ENCODE data around the gene MECR. TPM values are rescaled to one million over a fixed set of nuclear protein-coding genes. Genes with fewer than 3 reads are reported as not detected.

Gene MECR
- total RNA-seq, 1 donor, result 23.5 TPM

DNA sequence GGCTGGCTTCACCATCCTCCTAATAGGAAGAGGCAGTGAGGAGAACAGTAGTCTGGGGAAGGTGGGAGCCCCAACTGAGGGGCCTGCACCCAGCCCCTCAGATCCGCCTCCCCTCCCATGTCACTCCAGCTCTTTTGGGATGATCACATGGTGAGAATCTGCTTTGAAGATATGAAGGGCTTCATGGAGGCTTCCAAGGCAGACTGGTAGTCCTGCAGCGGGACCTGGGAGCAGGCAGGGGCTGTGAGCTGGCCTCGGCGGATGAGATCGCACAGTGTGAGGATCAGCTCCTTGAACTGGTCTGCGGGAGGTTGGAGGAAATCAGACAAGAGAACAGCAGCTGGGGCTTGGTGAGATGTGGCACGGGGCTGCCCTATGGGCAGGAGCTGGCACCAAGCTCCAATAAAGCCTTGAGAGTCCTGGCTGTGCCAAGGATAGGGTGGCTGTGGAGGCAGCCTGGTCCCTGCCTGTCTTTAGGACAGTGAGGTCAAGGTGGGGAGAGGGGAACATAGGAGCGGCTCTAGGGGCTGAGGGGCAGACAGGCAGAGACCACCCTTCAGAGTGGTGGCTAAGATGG is 36.8 kb downstream of the MECR start:
- H3K27ac ChIP-seq (ENCODE audit: low read depth, low read length), result no peak overlapping the region
- peaks cover 19% of the 10 kb centered on the region for H3K36me3 ChIP-seq (ENCODE audit: insufficient read depth, low read length)
- DNase-seq (ENCODE audit: insufficient read length, low spot score, missing footprints), result no peak
- no peak overlapping the region for H2AFZ ChIP-seq (ENCODE audit: low read length)
- no peak overlapping the region for H3K4me2 ChIP-seq (ENCODE audit: insufficient read depth, low read length)
- H3K79me2 ChIP-seq (ENCODE audit: insufficient read depth, low read length), result no peaks in the 10 kb centered on the region
- no peaks in the 10 kb centered on the region for H4K20me1 ChIP-seq (ENCODE audit: insufficient read depth, low read length)
- no peak overlapping the region for H3K4me3 ChIP-seq (ENCODE audit: insufficient read depth, low read length)
- no peaks in the 10 kb centered on the region for H3K27me3 ChIP-seq (ENCODE audit: insufficient read depth, low read length)
- H3K9me3 ChIP-seq (ENCODE audit: low read depth, low read length), result no peaks in the 10 kb centered on the region
- peaks cover 18% of the 10 kb centered on the region for H3K4me1 ChIP-seq (ENCODE audit: insufficient read depth, low read length)
- TF ChIP-seq, protein P1, sequence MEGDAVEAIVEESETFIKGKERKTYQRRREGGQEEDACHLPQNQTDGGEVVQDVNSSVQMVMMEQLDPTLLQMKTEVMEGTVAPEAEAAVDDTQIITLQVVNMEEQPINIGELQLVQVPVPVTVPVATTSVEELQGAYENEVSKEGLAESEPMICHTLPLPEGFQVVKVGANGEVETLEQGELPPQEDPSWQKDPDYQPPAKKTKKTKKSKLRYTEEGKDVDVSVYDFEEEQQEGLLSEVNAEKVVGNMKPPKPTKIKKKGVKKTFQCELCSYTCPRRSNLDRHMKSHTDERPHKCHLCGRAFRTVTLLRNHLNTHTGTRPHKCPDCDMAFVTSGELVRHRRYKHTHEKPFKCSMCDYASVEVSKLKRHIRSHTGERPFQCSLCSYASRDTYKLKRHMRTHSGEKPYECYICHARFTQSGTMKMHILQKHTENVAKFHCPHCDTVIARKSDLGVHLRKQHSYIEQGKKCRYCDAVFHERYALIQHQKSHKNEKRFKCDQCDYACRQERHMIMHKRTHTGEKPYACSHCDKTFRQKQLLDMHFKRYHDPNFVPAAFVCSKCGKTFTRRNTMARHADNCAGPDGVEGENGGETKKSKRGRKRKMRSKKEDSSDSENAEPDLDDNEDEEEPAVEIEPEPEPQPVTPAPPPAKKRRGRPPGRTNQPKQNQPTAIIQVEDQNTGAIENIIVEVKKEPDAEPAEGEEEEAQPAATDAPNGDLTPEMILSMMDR (IDR thresholded peaks at IDR 0.05; ENCODE audit: extremely low read depth, low read depth, low read length), result no peak

DNA sequence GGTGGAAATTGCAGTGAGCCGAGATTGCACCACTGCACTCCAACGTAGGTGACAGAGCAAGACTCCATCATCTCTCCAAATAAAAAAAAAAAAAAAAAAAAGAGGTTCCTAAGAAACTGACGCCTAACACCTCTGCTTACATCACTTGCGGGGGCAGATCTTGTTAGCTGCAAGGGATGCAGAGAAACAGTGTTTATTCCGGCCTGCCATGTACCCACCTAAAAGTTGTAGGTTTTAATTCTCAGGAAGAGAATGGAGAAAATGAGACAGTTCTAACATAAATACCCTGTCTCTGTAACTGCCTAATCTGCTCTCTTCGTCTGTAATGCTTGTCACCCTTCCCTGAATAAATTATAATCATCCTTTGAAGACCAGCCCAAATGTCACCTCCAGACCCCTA is 40.0 kb downstream of the MECR start:
- H3K4me1 ChIP-seq (ENCODE audit: insufficient read depth, low read length), result peaks cover under 1% of the 10 kb centered on the region
- no peaks in the 10 kb centered on the region for H4K20me1 ChIP-seq (ENCODE audit: insufficient read depth, low read length)
- no peak overlapping the region for H3K4me2 ChIP-seq (ENCODE audit: insufficient read depth, low read length)
- TF ChIP-seq, protein P1 (IDR thresholded peaks at IDR 0.05; ENCODE audit: extremely low read depth, low read depth, low read length), result no peak
- H3K27me3 ChIP-seq (ENCODE audit: insufficient read depth, low read length), result no peaks in the 10 kb centered on the region
- H3K4me3 ChIP-seq (ENCODE audit: insufficient read depth, low read length), result no peak overlapping the region
- peaks cover 11% of the 10 kb centered on the region for H3K36me3 ChIP-seq (ENCODE audit: insufficient read depth, low read length)
- no peak overlapping the region for H3K27ac ChIP-seq (ENCODE audit: low read depth, low read length)
- DNase-seq (ENCODE audit: insufficient read length, low spot score, missing footprints), result no peak
- no peak overlapping the region for H2AFZ ChIP-seq (ENCODE audit: low read length)
- no peaks in the 10 kb centered on the region for H3K79me2 ChIP-seq (ENCODE audit: insufficient read depth, low read length)
- H3K9me3 ChIP-seq (ENCODE audit: low read depth, low read length), result no peaks in the 10 kb centered on the region

DNA sequence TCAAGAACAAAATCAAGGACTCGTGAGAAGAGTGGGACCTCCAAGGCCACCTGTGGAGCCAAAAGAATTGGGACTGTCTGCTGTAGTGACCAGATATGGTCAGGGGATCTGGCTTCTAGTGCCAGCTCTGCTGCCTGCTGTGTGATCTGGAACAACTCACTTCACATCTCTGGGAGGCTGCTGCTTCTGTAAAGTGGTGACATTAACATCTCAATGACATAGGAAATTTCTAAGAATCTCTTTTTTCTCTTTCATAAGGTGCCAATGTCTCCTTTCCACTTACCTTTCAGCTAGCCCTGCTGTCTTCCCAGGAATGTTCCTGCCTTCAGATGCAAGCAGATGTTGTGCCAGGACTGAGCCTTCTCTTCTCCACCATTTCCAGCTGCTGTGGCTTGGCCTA is 44.0 kb downstream of the MECR start:
- H3K4me3 ChIP-seq (ENCODE audit: insufficient read depth, low read length), result no peak overlapping the region
- no peak overlapping the region for H3K4me2 ChIP-seq (ENCODE audit: insufficient read depth, low read length)
- no peaks in the 10 kb centered on the region for H3K9me3 ChIP-seq (ENCODE audit: low read depth, low read length)
- H3K79me2 ChIP-seq (ENCODE audit: insufficient read depth, low read length), result no peaks in the 10 kb centered on the region
- TF ChIP-seq, protein P1 (IDR thresholded peaks at IDR 0.05; ENCODE audit: extremely low read depth, low read depth, low read length), result no peak
- H3K27me3 ChIP-seq (ENCODE audit: insufficient read depth, low read length), result no peaks in the 10 kb centered on the region
- no peak overlapping the region for H2AFZ ChIP-seq (ENCODE audit: low read length)
- H4K20me1 ChIP-seq (ENCODE audit: insufficient read depth, low read length), result no peaks in the 10 kb centered on the region
- no peaks in the 10 kb centered on the region for H3K36me3 ChIP-seq (ENCODE audit: insufficient read depth, low read length)
- no peak overlapping the region for H3K27ac ChIP-seq (ENCODE audit: low read depth, low read length)
- no peaks in the 10 kb centered on the region for H3K4me1 ChIP-seq (ENCODE audit: insufficient read depth, low read length)
- DNase-seq (ENCODE audit: insufficient read length, low spot score, missing footprints), result no peak

DNA sequence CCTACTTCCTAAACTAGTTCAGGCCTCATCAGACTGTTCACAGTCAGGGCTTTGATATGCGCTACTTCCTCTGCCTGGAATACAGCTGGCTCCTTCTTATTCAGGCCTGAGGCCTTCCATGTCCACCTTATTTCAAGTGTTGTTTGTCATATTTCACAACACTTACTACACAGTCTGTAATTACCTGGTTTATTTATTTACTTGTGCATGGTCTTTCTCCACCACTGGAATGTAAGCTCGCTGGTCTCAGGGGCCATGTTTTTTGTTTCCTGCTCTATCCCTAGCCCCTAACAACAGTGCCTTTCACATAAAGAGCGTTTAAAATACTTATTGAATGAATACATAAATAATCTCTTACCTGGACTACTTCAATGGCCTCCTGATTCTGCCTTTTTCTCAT is 44.5 kb downstream of the MECR start:
- Histone ChIP-seq H3K4me2 (ENCODE audit: insufficient read depth, low read length) (no peak overlapping the region), H3K4me1 (ENCODE audit: insufficient read depth, low read length) (no peaks in the 10 kb centered on the region), H3K36me3 (ENCODE audit: insufficient read depth, low read length) (no peaks in the 10 kb centered on the region), H3K9me3 (ENCODE audit: low read depth, low read length) (no peaks in the 10 kb centered on the region), H4K20me1 (ENCODE audit: insufficient read depth, low read length) (no peaks in the 10 kb centered on the region), H2AFZ (ENCODE audit: low read length) (no peak overlapping the region), H3K4me3 (ENCODE audit: insufficient read depth, low read length) (no peak overlapping the region), H3K79me2 (ENCODE audit: insufficient read depth, low read length) (peaks cover 4% of the 10 kb centered on the region), H3K27me3 (ENCODE audit: insufficient read depth, low read length) (no peaks in the 10 kb centered on the region), H3K27ac (ENCODE audit: low read depth, low read length) (no peak overlapping the region)
- TF ChIP-seq, protein P1 (IDR thresholded peaks at IDR 0.05; ENCODE audit: extremely low read depth, low read depth, low read length), result no peak
- DNase-seq (ENCODE audit: insufficient read length, low spot score, missing footprints), result no peak

Measured in osteoblast (primary cell).